HG03097 (cell line): ENCODE data around the gene OR1K1.
"Not testable (repeated sequence)": the region's sequence is repeated elsewhere in the genome, so short reads cannot be mapped to it uniquely, and the experiment has no call there.

Source experiments
- ATAC-seq: cut with Tn5 transposase; IDR thresholded peaks from one replicate; pipeline ENCODE4 v1.9.1; 2021; ENCODE audit not compliant: unreplicated experiment, low FRiP score

Gene OR1K1

GRCh38 chr9:122810306-122810946 lies 10.5 kb downstream of the OR1K1 start:
- ATAC-seq = no peak

- no peak for ATAC-seq
These were observed 12.8 kb downstream of the OR1K1 start for GRCh38 chr9:122812736-122813135.

GRCh38 chr9:122814545-122814944 lies 14.6 kb downstream of the OR1K1 start:
- ATAC-seq = no peak

- ATAC-seq = no peak
These were observed 15.6 kb downstream of the OR1K1 start for GRCh38 chr9:122815544-122815943.

GRCh38 chr9:122816163-122816867 lies 16.4 kb downstream of the OR1K1 start:
- ATAC-seq = peak; percentile 63

GRCh38 chr9:122819326-122819725 lies 19.4 kb downstream of the OR1K1 start:
- no peak for ATAC-seq

GRCh38 chr9:122819791-122820489 lies 20.0 kb downstream of the OR1K1 start:
- ATAC-seq = no peak

GRCh38 chr9:122820490-122820845 lies 20.5 kb downstream of the OR1K1 start:
- no peak for ATAC-seq

GRCh38 chr9:122821278-122821943 lies 21.5 kb downstream of the OR1K1 start:
- ATAC-seq = no peak

- ATAC-seq = no peak
These were observed 22.1 kb downstream of the OR1K1 start for GRCh38 chr9:122822056-122822455.

- no peak for ATAC-seq
These were observed 23.0 kb downstream of the OR1K1 start for GRCh38 chr9:122822938-122823337.

- peak; percentile 21 for ATAC-seq
These were observed 27.8 kb downstream of the OR1K1 start for GRCh38 chr9:122827761-122828093.

GRCh38 chr9:122828965-122829284 lies 29.0 kb downstream of the OR1K1 start:
- ATAC-seq = not testable (repeated sequence)

- no peak for ATAC-seq
These were observed 32.3 kb downstream of the OR1K1 start for GRCh38 chr9:122832194-122832593.

- ATAC-seq = no peak
These were observed 35.4 kb downstream of the OR1K1 start for GRCh38 chr9:122835313-122835731.

GRCh38 chr9:122837266-122837850 lies 37.4 kb downstream of the OR1K1 start:
- no peak for ATAC-seq

- not testable (repeated sequence) for ATAC-seq
These were observed 38.5 kb downstream of the OR1K1 start for GRCh38 chr9:122838441-122838840.

- no peak for ATAC-seq
These were observed 41.6 kb downstream of the OR1K1 start for GRCh38 chr9:122841501-122841900.

GRCh38 chr9:122844137-122844536 lies 44.2 kb downstream of the OR1K1 start:
- no peak for ATAC-seq

GRCh38 chr9:122845116-122845515 lies 45.2 kb downstream of the OR1K1 start:
- no peak for ATAC-seq

- ATAC-seq = no peak
These were observed 46.5 kb downstream of the OR1K1 start for GRCh38 chr9:122846371-122846940.
